OCI-M2 (cell line): ENCODE measurements around the gene SYNE3.

ENCODE experiments used
- DNase-seq: peaks from one replicate; lab custom pipeline; 2025; ENCODE audit not compliant: unreplicated experiment; lab: John Stamatoyannopoulos, UW

Gene SYNE3

GRCh38 chr14:95478309-95478708 is 38.1 kb downstream of the SYNE3 start:
- no peak for DNase-seq

DNA sequence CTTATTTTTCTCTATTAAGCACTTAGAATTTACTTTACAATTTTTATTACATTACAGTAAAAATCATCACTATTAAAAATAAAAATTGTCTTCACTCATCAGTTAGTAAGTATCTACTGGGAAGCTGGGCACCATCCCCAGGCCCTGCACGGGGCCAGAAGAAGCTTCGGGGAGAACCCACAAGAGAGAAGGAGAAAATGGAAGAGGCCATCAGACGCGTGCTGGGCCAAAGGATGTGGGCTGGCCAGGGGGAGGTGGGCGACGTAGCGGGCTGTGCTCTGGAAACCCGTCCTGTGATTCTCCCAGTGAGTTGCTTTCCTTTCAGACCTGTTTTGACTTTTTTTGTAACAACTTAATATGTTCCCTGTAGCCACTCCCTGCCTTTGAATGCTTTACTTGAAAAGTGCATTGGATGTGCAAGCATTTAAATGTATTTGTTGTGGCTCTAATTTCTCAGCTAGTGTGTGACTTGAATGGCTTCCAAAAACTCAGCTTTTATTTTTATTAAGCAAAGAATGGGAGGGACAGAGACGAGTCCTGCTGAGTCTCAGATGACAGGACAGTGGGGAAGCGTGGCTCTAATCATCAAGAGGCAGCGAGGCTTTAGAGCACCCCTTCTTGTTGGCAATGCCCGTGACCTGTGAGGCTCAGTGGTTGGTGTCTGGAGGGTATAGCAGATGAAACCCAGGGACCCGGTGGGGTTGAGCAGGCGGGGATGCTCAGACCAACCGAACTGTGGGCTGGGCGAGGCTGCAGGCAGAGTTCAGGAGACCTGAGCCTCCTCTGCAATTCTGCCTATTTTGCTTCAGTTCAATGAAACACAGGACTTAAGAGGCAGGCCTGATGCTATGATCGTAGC is 38.8 kb downstream of the SYNE3 start:
- DNase-seq, result no peak

GRCh38 chr14:95476747-95477146 is 39.7 kb downstream of the SYNE3 start:
- no peak for DNase-seq

DNA sequence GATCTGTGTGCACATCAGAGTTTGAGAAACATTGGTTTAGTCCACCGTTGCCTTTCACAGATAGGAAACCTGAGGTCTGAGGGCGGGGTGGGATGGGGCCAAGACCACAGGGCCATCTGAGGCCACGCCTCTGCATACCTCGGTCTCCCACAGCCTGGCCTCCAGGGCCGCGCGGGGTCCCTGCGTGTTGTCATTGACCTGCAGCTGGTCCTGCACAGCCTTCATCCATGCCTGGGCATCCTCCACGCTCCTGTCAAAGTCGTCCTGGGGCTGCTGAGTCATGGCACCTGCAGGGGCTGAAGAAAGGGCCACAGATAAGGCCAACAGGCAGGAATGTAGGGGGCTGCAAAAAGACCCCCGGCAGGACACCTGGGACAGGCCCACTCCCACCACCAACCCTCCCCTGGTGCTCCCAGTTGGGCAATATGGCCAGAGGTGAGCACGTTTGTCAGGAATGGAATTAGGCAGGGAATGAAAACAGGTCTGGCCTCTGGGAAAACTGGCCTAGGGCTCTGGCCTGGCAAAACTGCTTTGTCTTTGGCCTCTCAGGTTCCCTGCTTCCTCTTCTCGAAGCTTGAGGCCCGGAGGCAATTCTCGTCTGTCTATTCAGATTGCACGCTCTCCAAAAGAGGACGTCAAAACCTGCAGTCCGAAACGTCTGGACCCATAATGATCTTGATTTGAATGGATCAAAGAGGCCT is 40.8 kb downstream of the SYNE3 start:
- DNase-seq, result no peak

GRCh38 chr14:95474941-95475340 is 41.5 kb downstream of the SYNE3 start:
- no peak for DNase-seq

GRCh38 chr14:95474486-95474885 is 42.0 kb downstream of the SYNE3 start:
- DNase-seq, result no peak

DNA sequence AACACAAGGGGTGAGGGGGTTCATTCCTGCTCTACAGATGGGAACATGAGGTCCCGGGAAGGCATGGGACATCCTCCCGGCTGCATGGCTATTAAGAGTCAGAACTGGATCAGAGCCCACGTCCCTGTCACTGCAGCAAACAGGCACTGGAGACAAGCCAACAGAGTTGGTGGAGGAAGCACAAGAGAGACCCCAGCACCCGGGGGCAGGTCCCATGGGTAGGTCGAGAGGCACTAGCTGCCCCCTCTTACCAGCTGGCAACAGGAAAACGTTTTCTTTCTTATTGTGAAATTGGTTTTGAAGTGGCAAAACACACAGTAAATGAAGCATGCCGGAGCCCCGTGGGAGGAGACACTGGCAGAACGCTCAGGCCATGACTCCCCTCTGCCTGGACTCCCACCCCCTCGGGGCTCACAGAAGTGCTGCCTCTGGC is 43.6 kb downstream of the SYNE3 start:
- no peak for DNase-seq

DNA sequence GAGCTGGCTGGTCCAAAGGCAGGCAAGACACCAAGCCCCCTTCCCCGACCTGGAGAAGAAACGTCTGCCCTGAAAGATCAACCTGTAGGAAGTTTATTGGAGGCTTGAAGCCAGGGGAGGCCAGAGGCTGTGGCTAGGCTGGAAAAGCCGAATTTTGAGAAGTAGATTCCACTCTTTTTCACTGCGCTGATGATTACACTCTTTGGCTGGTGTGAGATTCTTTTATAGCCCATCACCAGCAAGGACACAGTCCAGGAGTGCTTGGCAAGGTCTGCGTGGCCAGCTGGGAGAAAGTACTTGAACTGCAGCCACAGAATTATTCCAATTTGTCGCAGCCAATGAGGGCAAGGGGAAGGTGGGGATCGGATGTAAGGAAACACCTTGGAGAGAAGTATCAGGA is 45.0 kb downstream of the SYNE3 start:
- DNase-seq, result no peak

GRCh38 chr14:95471016-95471415 is 45.4 kb downstream of the SYNE3 start:
- no peak for DNase-seq

GRCh38 chr14:95469134-95469481 is 47.3 kb downstream of the SYNE3 start:
- DNase-seq, result no peak

GRCh38 chr14:95468448-95469133 is 47.9 kb downstream of the SYNE3 start:
- no peak for DNase-seq

DNA sequence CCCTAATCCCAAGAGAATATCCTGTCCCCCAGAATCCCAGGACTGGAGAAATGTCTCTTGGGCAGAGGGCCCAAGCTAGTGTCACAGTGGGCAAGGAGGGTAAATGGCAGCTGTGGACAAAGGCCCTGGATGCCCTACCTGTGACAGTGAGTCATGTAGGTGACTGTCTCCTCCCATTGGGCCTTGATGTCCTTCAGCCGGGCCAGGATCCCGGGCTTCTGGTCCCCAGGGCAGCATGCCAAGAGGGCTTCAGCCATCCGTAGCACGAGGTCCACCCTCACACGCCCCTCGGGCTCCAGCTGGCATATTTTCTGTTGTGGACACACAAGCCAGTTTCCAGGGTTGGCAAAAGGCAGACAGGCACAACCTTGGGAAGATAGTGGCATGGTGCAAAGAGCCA is 48.8 kb downstream of the SYNE3 start:
- no peak for DNase-seq

- no peak for DNase-seq
These were observed 49.2 kb downstream of the SYNE3 start for GRCh38 chr14:95467232-95467631.
